COR-L47 (cell line): ENCODE measurements around the gene FAM25A.

Experiments used
- DNase-seq: peaks from one replicate; lab custom pipeline; 2025; lab: John Stamatoyannopoulos, UW

Gene FAM25A

GRCh38 chr10:87064651-87065050 lies 44.6 kb downstream of the FAM25A start:
- DNase-seq, result no peak

GRCh38 chr10:87066178-87066577 lies 46.1 kb downstream of the FAM25A start:
- no peak for DNase-seq

DNA sequence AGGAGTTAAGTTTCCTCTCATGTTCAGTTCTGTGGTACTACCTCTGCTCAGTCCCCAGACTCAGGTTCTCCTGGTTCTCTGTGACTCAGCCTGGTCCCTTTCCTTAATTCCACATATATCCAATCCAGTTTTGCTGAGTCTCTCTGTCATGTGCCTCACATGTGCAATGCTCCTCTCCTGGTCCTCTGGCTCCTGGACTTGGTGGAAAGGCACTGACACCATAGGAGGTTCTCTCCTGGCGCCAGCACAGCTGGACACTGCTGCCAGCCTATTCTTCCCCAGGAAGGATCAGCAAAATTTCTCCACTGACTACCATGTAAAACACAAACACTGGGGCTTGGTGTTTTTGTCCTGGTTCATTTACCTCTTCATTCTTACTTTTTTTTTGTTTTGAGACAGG lies 46.8 kb downstream of the FAM25A start:
- DNase-seq, result no peak

- DNase-seq, result no peak
These were observed 48.2 kb downstream of the FAM25A start for GRCh38 chr10:87068281-87068680.

DNA sequence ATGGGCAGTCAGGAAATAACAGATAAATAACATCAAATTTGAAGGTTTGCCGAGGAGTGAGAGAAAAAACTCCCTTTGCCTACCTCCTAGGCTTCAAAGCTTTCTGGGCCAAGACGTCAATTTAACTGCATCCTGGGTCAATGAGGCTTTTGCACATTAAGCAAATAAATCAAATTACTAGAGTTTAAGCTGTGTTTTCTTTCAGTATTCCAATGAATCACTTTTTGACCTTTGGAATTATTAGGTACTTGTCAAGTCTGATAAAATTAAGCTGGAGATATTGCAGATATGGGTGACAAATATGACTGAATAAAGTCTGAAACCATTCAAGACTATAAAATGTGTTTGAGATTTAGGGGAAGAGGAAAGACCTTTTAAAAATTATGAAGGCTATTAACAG lies 52.4 kb downstream of the FAM25A start:
- DNase-seq, result no peak
